SK-N-SH (cell line): ENCODE results near the gene STH. TPM values are rescaled to one million over a fixed set of nuclear protein-coding genes. Genes with fewer than 3 reads are reported as not detected.

Source experiments
- CTCF ChIA-PET: fragments of 300-600, 350-600 bp; formaldehyde crosslinking; extraction: SDS; loops from one replicate; lab custom pipeline; 2021; lab: Yijun Ruan, JAX
- POLR2A ChIA-PET: fragments of 350-600 bp; sonication (Branson Sonifier 250); formaldehyde crosslinking; extraction: SDS; loops from one replicate; lab custom pipeline; 2020; ENCODE audit warnings: antibody characterized with exemption, inconsistent platforms; lab: Yijun Ruan, JAX
- DNase-seq: peaks from one replicate; pipeline ENCODE4 v3.0.0; 2012
- H2AFZ ChIP-seq: fragments of 200-600 bp; sonication (generic); 2 replicates; pipeline ENCODE4 v1.8.1; 2016; ENCODE audit warnings: antibody characterized with exemption, mild to moderate bottlenecking, low read depth
- H3F3A ChIP-seq: fragments of 200-600 bp; sonication (generic); replicated peaks from 2 replicates; pipeline ENCODE3; 2016; ENCODE audit warnings: antibody characterized with exemption, mild to moderate bottlenecking; ENCODE audit not compliant: insufficient read depth
- H3K27ac ChIP-seq, 2 experiments: fragments of 200-500 bp in 1 of 2; fragments of 200-600 bp in 1 of 2; sonication (Bioruptor generic) in 1 of 2; sonication (generic), shearing (Covaris generic) in 1 of 2; 2 replicates each; pipeline versions ENCODE4 v1.5.1 to v1.6.1; 2014 to 2016; ENCODE audit warnings: low read depth in 2 of 2, inconsistent platforms in 1 of 2, low read length in 1 of 2, mild to moderate bottlenecking in 1 of 2, mixed read lengths in 1 of 2
- H3K27me3 ChIP-seq: fragments of 200-600 bp; sonication (generic), shearing (Covaris generic); 2 replicates; pipeline ENCODE4 v1.6.1; 2016; ENCODE audit warnings: mixed run types; ENCODE audit not compliant: insufficient read depth
- H3K36me3 ChIP-seq, 2 experiments: fragments of 200-500 bp in 1 of 2; fragments of 200-600 bp in 1 of 2; sonication (Bioruptor generic) in 1 of 2; sonication (generic) in 1 of 2; replicated peaks in 1 of 2; 2 replicates each; pipeline versions ENCODE3 to v1.5.1; 2014 to 2016; ENCODE audit warnings: low read length in 1 of 2, mild to moderate bottlenecking in 1 of 2; ENCODE audit not compliant: insufficient read depth in 2 of 2, control insufficient read depth in 1 of 2
- H3K4me1 ChIP-seq, 2 experiments: fragments of 200-500 bp in 1 of 2; fragments of 200-600 bp in 1 of 2; sonication (Bioruptor generic) in 1 of 2; sonication (generic), shearing (Covaris generic) in 1 of 2; 2 replicates each; pipeline versions ENCODE4 v1.5.1 to v1.6.1; 2014 to 2016; ENCODE audit warnings: low read depth in 1 of 2, low read length in 1 of 2, mixed run types in 1 of 2; ENCODE audit not compliant: insufficient read depth in 2 of 2, control insufficient read depth in 1 of 2
- H3K4me2 ChIP-seq: fragments of 200-600 bp; sonication (generic), shearing (Covaris generic); 2 replicates; pipeline ENCODE4 v1.6.1; 2017; ENCODE audit warnings: mixed run types
- H3K4me3 ChIP-seq, 2 experiments: fragments of 200-500 bp in 1 of 2; fragments of 200-600 bp in 1 of 2; sonication (Bioruptor generic) in 1 of 2; sonication (generic), shearing (Covaris generic) in 1 of 2; 2 replicates each; pipeline versions ENCODE4 v1.5.1 to v1.8.1; 2014 to 2016; ENCODE audit warnings: low read depth in 2 of 2, inconsistent platforms in 1 of 2, low read length in 1 of 2, mild to moderate bottlenecking in 1 of 2, mixed read lengths in 1 of 2, moderate library complexity in 1 of 2
- H3K79me2 ChIP-seq: fragments of 200-600 bp; sonication (generic); 2 replicates; pipeline ENCODE4 v1.8.1; 2017; ENCODE audit warnings: mild to moderate bottlenecking; ENCODE audit not compliant: insufficient read depth
- H3K9ac ChIP-seq: fragments of 200-600 bp; sonication (generic); 2 replicates; pipeline ENCODE4 v1.6.1; 2017; ENCODE audit warnings: mixed run types
- H3K9me2 ChIP-seq: fragments of 200-600 bp; sonication (generic); 2 replicates; pipeline ENCODE4 v1.6.1; 2017; ENCODE audit warnings: mixed run types
- H3K9me3 ChIP-seq: fragments of 200-600 bp; sonication (generic); 2 replicates; pipeline ENCODE4 v1.6.1; 2017; ENCODE audit warnings: mixed run types, mild to moderate bottlenecking, moderate library complexity
- H4K20me1 ChIP-seq: fragments of 200-600 bp; sonication (generic); 2 replicates; pipeline ENCODE4 v1.6.1; 2017; ENCODE audit warnings: mild to moderate bottlenecking, mixed run types; ENCODE audit not compliant: insufficient read depth
- EP300 ChIP-seq, 2 experiments: IDR thresholded peaks; 2 replicates each; pipeline versions ENCODE4 v1.4.0 to v1.6.1; 2012; ENCODE audit warnings: borderline replicate concordance in 1 of 2, low read depth in 1 of 2, low read length in 1 of 2
- NFIC ChIP-seq: IDR thresholded peaks from 2 replicates; pipeline ENCODE4 v1.4.0; 2012; ENCODE audit warnings: borderline replicate concordance
- WGBS: methylation state at CpG from one replicate; pipeline ENCODE4 v1.1.6; 2017; ENCODE audit warnings: low lambda C conversion rate; 5-methylcytosine and 5-hydroxymethylcytosine counted together
- polyA plus RNA-seq, 3 experiments: library from polyadenylated mRNA; depleted of rRNA; stranded (reverse); fragments of >200 nt; gene quantifications; 2 replicates each; pipeline ENCODE4 v1.2.3, GENCODE V29; 2012
- TF ChIP-seq, protein P1 (sequence below): IDR thresholded peaks from 2 replicates; pipeline ENCODE4 v1.4.0; 2012; ENCODE audit warnings: low read depth, borderline replicate concordance
- TF ChIP-seq, protein P2 (sequence below): IDR thresholded peaks from 2 replicates; pipeline ENCODE4 v1.6.1; 2012; ENCODE audit warnings: mild to moderate bottlenecking, low read depth, low read length, moderate library complexity
- TF ChIP-seq, protein P3 (sequence below): IDR thresholded peaks from 2 replicates; pipeline ENCODE4 v1.4.0; 2012; ENCODE audit warnings: low read depth, borderline replicate concordance
- TF ChIP-seq, protein P4 (sequence below): IDR thresholded peaks from 2 replicates; pipeline ENCODE4; 2012

Gene STH, protein sequence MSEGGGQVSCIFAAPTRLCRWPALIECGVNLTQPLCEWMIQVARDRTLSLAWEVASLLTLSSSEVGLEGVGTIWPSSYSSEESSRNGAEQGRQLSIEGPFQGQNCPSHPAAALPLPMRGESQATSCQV
- not detected in 2 replicates for polyA plus RNA-seq (2012; rRNA removed)
- not detected in 2 replicates for polyA plus RNA-seq (2012; cell fraction: cytosol; rRNA removed)
- not detected in 2 replicates for polyA plus RNA-seq (2012; cell fraction: nucleus; rRNA removed)

DNA sequence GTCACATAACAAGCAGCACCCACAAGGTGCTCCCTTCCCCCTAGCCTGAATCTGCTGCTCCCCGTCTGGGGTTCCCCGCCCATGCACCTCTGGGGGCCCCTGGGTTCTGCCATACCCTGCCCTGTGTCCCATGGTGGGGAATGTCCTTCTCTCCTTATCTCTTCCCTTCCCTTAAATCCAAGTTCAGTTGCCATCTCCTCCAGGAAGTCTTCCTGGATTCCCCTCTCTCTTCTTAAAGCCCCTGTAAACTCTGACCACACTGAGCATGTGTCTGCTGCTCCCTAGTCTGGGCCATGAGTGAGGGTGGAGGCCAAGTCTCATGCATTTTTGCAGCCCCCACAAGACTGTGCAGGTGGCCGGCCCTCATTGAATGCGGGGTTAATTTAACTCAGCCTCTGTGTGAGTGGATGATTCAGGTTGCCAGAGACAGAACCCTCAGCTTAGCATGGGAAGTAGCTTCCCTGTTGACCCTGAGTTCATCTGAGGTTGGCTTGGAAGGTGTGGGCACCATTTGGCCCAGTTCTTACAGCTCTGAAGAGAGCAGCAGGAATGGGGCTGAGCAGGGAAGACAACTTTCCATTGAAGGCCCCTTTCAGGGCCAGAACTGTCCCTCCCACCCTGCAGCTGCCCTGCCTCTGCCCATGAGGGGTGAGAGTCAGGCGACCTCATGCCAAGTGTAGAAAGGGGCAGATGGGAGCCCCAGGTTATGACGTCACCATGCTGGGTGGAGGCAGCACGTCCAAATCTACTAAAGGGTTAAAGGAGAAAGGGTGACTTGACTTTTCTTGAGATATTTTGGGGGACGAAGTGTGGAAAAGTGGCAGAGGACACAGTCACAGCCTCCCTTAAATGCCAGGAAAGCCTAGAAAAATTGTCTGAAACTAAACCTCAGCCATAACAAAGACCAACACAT lies at the start of gene STH:
Gene STH (plus strand): TSS at position 264 of the 913 bp plus-strand sequence. CDS start 30 bp downstream, at position 294.
- CTCF ChIA-PET: interaction anchor here (0.6 to 8.5 kb wide), 6 partner anchors 8 to 214 kb away, joined by 3 to 104 read pairs (median 32); partner anchors contain the start of gene KANSL1
- Histone ChIP-seq H2AFZ (no peak within 1 kb of the TSS), H3K9me3 (no peaks in the 10 kb centered on the region), H3F3A (no peaks in the 10 kb centered on the region), H3K4me3 (no peak within 1 kb of the TSS), H3K4me1 (peaks cover 0 to 8% of the 10 kb centered on the region in 2 experiments; a peak in 1 of 4 replicates), H4K20me1 (no peaks in the 10 kb centered on the region), H3K9me2 (no peaks in the 10 kb centered on the region), H3K27ac (no peak within 1 kb of the TSS), H3K36me3 (no peaks in the 10 kb centered on the region), H3K9ac (no peak within 1 kb of the TSS), H3K79me2 (no peaks in the 10 kb centered on the region), H3K27me3 (no peaks in the 10 kb centered on the region), H3K4me2 (no peak within 1 kb of the TSS)
- POLR2A ChIA-PET: interaction anchor here (0.9 kb wide), 1 partner anchor 164 kb away, joined by 3 read pairs; no protein-coding TSS in a partner anchor
- TF ChIP-seq NFIC: no peak
- TF ChIP-seq, protein P1, sequence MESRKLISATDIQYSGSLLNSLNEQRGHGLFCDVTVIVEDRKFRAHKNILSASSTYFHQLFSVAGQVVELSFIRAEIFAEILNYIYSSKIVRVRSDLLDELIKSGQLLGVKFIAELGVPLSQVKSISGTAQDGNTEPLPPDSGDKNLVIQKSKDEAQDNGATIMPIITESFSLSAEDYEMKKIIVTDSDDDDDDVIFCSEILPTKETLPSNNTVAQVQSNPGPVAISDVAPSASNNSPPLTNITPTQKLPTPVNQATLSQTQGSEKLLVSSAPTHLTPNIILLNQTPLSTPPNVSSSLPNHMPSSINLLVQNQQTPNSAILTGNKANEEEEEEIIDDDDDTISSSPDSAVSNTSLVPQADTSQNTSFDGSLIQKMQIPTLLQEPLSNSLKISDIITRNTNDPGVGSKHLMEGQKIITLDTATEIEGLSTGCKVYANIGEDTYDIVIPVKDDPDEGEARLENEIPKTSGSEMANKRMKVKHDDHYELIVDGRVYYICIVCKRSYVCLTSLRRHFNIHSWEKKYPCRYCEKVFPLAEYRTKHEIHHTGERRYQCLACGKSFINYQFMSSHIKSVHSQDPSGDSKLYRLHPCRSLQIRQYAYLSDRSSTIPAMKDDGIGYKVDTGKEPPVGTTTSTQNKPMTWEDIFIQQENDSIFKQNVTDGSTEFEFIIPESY: no peak
- TF ChIP-seq, protein P2, sequence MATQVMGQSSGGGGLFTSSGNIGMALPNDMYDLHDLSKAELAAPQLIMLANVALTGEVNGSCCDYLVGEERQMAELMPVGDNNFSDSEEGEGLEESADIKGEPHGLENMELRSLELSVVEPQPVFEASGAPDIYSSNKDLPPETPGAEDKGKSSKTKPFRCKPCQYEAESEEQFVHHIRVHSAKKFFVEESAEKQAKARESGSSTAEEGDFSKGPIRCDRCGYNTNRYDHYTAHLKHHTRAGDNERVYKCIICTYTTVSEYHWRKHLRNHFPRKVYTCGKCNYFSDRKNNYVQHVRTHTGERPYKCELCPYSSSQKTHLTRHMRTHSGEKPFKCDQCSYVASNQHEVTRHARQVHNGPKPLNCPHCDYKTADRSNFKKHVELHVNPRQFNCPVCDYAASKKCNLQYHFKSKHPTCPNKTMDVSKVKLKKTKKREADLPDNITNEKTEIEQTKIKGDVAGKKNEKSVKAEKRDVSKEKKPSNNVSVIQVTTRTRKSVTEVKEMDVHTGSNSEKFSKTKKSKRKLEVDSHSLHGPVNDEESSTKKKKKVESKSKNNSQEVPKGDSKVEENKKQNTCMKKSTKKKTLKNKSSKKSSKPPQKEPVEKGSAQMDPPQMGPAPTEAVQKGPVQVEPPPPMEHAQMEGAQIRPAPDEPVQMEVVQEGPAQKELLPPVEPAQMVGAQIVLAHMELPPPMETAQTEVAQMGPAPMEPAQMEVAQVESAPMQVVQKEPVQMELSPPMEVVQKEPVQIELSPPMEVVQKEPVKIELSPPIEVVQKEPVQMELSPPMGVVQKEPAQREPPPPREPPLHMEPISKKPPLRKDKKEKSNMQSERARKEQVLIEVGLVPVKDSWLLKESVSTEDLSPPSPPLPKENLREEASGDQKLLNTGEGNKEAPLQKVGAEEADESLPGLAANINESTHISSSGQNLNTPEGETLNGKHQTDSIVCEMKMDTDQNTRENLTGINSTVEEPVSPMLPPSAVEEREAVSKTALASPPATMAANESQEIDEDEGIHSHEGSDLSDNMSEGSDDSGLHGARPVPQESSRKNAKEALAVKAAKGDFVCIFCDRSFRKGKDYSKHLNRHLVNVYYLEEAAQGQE: no peak
- no peak for TF ChIP-seq EP300 (IDR thresholded peaks at IDR 0.05; ENCODE audit: borderline replicate concordance in 1 of 2, low read depth in 1 of 2, low read length in 1 of 2)
- TF ChIP-seq, protein P3, sequence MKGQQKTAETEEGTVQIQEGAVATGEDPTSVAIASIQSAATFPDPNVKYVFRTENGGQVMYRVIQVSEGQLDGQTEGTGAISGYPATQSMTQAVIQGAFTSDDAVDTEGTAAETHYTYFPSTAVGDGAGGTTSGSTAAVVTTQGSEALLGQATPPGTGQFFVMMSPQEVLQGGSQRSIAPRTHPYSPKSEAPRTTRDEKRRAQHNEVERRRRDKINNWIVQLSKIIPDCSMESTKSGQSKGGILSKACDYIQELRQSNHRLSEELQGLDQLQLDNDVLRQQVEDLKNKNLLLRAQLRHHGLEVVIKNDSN: no peak
- TF ChIP-seq, protein P4, sequence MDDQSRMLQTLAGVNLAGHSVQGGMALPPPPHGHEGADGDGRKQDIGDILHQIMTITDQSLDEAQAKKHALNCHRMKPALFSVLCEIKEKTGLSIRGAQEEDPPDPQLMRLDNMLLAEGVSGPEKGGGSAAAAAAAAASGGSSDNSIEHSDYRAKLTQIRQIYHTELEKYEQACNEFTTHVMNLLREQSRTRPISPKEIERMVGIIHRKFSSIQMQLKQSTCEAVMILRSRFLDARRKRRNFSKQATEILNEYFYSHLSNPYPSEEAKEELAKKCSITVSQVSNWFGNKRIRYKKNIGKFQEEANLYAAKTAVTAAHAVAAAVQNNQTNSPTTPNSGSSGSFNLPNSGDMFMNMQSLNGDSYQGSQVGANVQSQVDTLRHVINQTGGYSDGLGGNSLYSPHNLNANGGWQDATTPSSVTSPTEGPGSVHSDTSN: no peak
- DNase-seq: no peak
- WGBS: 80% methylated on average over 8 of the region's 8 CpGs
